A549 (cell line): ENCODE results near the gene PDGFD. TPM values are rescaled to one million over a fixed set of nuclear protein-coding genes. Genes with fewer than 3 reads are reported as not detected.

Source experiments
- ATAC-seq, 2 experiments: fragments of 200-7000 bp in 1 of 2; fragments of >200 bp in 1 of 2; cut with Nextera tagmentation in 1 of 2; cut with Tn5 transposase in 1 of 2; 3 replicates each; pipeline versions ENCODE4 v1.8.0 to v1.9.1; 2018 to 2020; ENCODE audit warnings: mild to moderate bottlenecking in 1 of 2, moderate library complexity in 1 of 2
- CTCF ChIA-PET: fragments of 300-600 bp; sonication (Branson Sonifier 250); formaldehyde crosslinking; extraction: SDS; loops from one replicate; lab custom pipeline; 2021; ENCODE audit warnings: antibody characterized with exemption, inconsistent platforms; lab: Yijun Ruan, JAX
- POLR2A ChIA-PET: fragments of 350-600 bp; formaldehyde crosslinking; extraction: SDS; loops from one replicate; lab custom pipeline; 2021; ENCODE audit warnings: antibody characterized with exemption, inconsistent platforms; lab: Yijun Ruan, JAX
- DNase-seq, 2 experiments: peaks; one replicate each; pipeline versions ENCODE4 v3.0.0 to v3.0.0-alpha.2; 2011 to 2016; ENCODE audit warnings: low read depth in 1 of 2, low spot score in 1 of 2
- FAIRE-seq: peaks from 2 replicates; lab custom pipeline; 2011; peaks lifted over from hg19 to GRCh38; lab: Jason Lieb, UNC
- H3K27ac ChIP-seq, 2 experiments: fragments of >200 bp; sonication (Bioruptor Twin); formaldehyde crosslinking; 3 replicates each; pipeline ENCODE4 v1.5.1; 2016 to 2017
- H3K4me1 ChIP-seq: fragments of >200 bp; sonication (Bioruptor Twin); formaldehyde crosslinking; 3 replicates; pipeline ENCODE4 v1.6.1; 2016
- H3K4me2 ChIP-seq: fragments of >200 bp; sonication (Bioruptor Twin); formaldehyde crosslinking; 3 replicates; pipeline ENCODE4 v1.6.1; 2016
- H3K4me3 ChIP-seq: fragments of >200 bp; sonication (Bioruptor Twin); formaldehyde crosslinking; 3 replicates; pipeline ENCODE4 v1.5.1; 2016
- H3K9me3 ChIP-seq: fragments of >200 bp; sonication (Bioruptor Twin); formaldehyde crosslinking; 3 replicates; pipeline ENCODE4 v1.6.1; 2016
- BHLHE40 ChIP-seq: IDR thresholded peaks from 2 replicates; pipeline ENCODE4 v1.6.1; 2012; ENCODE audit warnings: low read depth, low read length, inconsistent platforms
- CBX8 ChIP-seq: fragments of 200-600 bp; sonication (generic); IDR thresholded peaks from 2 replicates; pipeline ENCODE4 v1.6.1; 2016
- CEBPB ChIP-seq, 2 experiments: fragments of >200 bp in 1 of 2; sonication (Bioruptor Twin) in 1 of 2; formaldehyde crosslinking in 1 of 2; IDR thresholded peaks; 2 replicates each; pipeline ENCODE4 v1.6.1; 2012 to 2016
- E2F6 ChIP-seq: IDR thresholded peaks from 2 replicates; pipeline ENCODE4 v1.6.1; 2012; ENCODE audit warnings: low read depth, borderline replicate concordance
- EHF ChIP-seq: fragments of 250-450 bp; sonication (Bioruptor Pico); IDR thresholded peaks from 2 replicates; pipeline ENCODE4 v1.5.0; 2020; ENCODE audit warnings: mild to moderate bottlenecking
- ELK1 ChIP-seq: fragments of 150-350 bp; IDR thresholded peaks from 2 replicates; pipeline ENCODE4 v1.6.1; 2014; ENCODE audit warnings: low read depth, mild to moderate bottlenecking, low read length
- EP300 ChIP-seq, 2 experiments: fragments of >200 bp; sonication (Bioruptor Twin); formaldehyde crosslinking; IDR thresholded peaks; 2 replicates in 1 of 2; 3 replicates in 1 of 2; pipeline ENCODE4 v1.6.1; 2016 to 2017
- FOSB ChIP-seq: fragments of 250-450 bp; sonication (Bioruptor Pico); IDR thresholded peaks from 2 replicates; pipeline ENCODE4 v1.5.0; 2020; ENCODE audit warnings: mild to moderate bottlenecking, moderate library complexity
- FOSL2 ChIP-seq, 2 experiments: fragments of 450-650 bp in 1 of 2; fragments of >200 bp in 1 of 2; sonication (Bioruptor Twin) in 1 of 2; formaldehyde crosslinking; IDR thresholded peaks; 2 replicates each; pipeline versions ENCODE4 v1.5.0 to v1.6.1; 2016 to 2020; ENCODE audit warnings: mild to moderate bottlenecking in 1 of 2, moderate library complexity in 1 of 2
- FOXS1 ChIP-seq: fragments of 250-450 bp; sonication (Bioruptor Pico); IDR thresholded peaks from 2 replicates; pipeline ENCODE4 v1.5.0; 2020; ENCODE audit warnings: mild to moderate bottlenecking, moderate library complexity
- HES2 ChIP-seq: fragments of >200 bp; sonication (Bioruptor Twin); formaldehyde crosslinking; IDR thresholded peaks from 2 replicates; pipeline ENCODE4 v1.6.1; 2016
- HMGXB4 ChIP-seq: fragments of 250-450 bp; sonication (Bioruptor Pico); IDR thresholded peaks from 2 replicates; pipeline ENCODE4 v1.5.0; 2021; ENCODE audit warnings: mild to moderate bottlenecking, moderate library complexity, borderline replicate concordance
- HOXA7 ChIP-seq: fragments of 250-450 bp; sonication (Bioruptor Pico); IDR thresholded peaks from 2 replicates; pipeline ENCODE4 v1.5.0; 2020; ENCODE audit warnings: mild to moderate bottlenecking, moderate library complexity
- KDM1A ChIP-seq: fragments of 200-600 bp; sonication (generic); IDR thresholded peaks from 2 replicates; pipeline ENCODE4 v1.6.1; 2016; ENCODE audit warnings: low read depth, mild to moderate bottlenecking
- MAX ChIP-seq: IDR thresholded peaks from 2 replicates; pipeline ENCODE4 v1.6.1; 2012
- NPAS2 ChIP-seq: fragments of 250-450 bp; sonication (Bioruptor Pico); IDR thresholded peaks from 2 replicates; pipeline ENCODE4 v1.8.0; 2022; ENCODE audit warnings: mild to moderate bottlenecking, moderate library complexity, borderline replicate concordance
- NR3C1 ChIP-seq: fragments of >200 bp; sonication (Bioruptor Twin); formaldehyde crosslinking; IDR thresholded peaks from 3 replicates; pipeline ENCODE4 v1.6.1; 2017
- PBX3 ChIP-seq: IDR thresholded peaks from 2 replicates; pipeline ENCODE4 v1.6.1; 2012
- POLR2AphosphoS2 ChIP-seq: conservative IDR thresholded peaks from 2 replicates; pipeline ENCODE4 v1.6.1; 2012; ENCODE audit warnings: low read length, improper control_type of control experiment, inconsistent platforms
- RAD21 ChIP-seq, 2 experiments: fragments of >200 bp in 1 of 2; sonication (Bioruptor Twin) in 1 of 2; formaldehyde crosslinking in 1 of 2; IDR thresholded peaks in 1 of 2; conservative IDR thresholded peaks in 1 of 2; 2 replicates in 1 of 2; 3 replicates in 1 of 2; pipeline ENCODE4 v1.6.1; 2012 to 2018; ENCODE audit warnings: inconsistent platforms in 1 of 2
- RCOR1 ChIP-seq: fragments of 150-350 bp; IDR thresholded peaks from 2 replicates; pipeline ENCODE4 v1.6.1; 2014; ENCODE audit warnings: antibody characterized with exemption, low read length, low read depth
- RFX5 ChIP-seq: fragments of 450-650 bp; IDR thresholded peaks from 2 replicates; pipeline ENCODE4 v1.7.1; 2014; ENCODE audit warnings: antibody characterized with exemption, mild to moderate bottlenecking, moderate library complexity
- RNF2 ChIP-seq: fragments of 200-600 bp; sonication (generic); IDR thresholded peaks from 2 replicates; pipeline ENCODE4 v1.6.1; 2016; ENCODE audit warnings: low read depth, mild to moderate bottlenecking, antibody characterized with exemption, moderate library complexity, borderline replicate concordance
- USF2 ChIP-seq: fragments of 450-650 bp; IDR thresholded peaks from 2 replicates; pipeline ENCODE4 v1.6.1; 2014; ENCODE audit warnings: antibody characterized with exemption
- ZC3H11A ChIP-seq: fragments of 450-650 bp; IDR thresholded peaks from 2 replicates; pipeline ENCODE4 v1.6.1; 2014; ENCODE audit warnings: antibody characterized with exemption, mild to moderate bottlenecking
- ZFP36 ChIP-seq: fragments of 450-650 bp; IDR thresholded peaks from 2 replicates; pipeline ENCODE4 v1.6.1; 2014; ENCODE audit warnings: borderline replicate concordance; ENCODE audit not compliant: partially characterized antibody
- ZNF302 ChIP-seq: fragments of 250-450 bp; sonication (Bioruptor Pico); IDR thresholded peaks from 2 replicates; pipeline ENCODE4 v1.9.0; 2021; ENCODE audit warnings: inconsistent platforms, mild to moderate bottlenecking, moderate library complexity
- ZSCAN20 ChIP-seq: fragments of 250-450 bp; sonication (Bioruptor Pico); IDR thresholded peaks from 2 replicates; pipeline ENCODE4 v1.8.0; 2022; ENCODE audit warnings: mild to moderate bottlenecking, moderate library complexity
- WGBS: methylation state at CpG from one replicate; pipeline ENCODE4 v1.1.6; 2017; ENCODE audit errors: missing lambda C conversion rate; 5-methylcytosine and 5-hydroxymethylcytosine counted together
- polyA plus RNA-seq, 4 experiments: library from polyadenylated mRNA; depleted of rRNA in 3 of 4; stranded (reverse); fragments of >200 nt; fragmentation: RNase III in 1 of 4; extraction: RNeasy Plus Mini Kit Qiagen cat#74134 plus additional on column Dnase treatment in 1 of 4; gene quantifications; 2 replicates in 3 of 4; 3 replicates in 1 of 4; pipeline ENCODE4 v1.2.3, GENCODE V29; 2011 to 2017

PDGFD gene
- polyA plus RNA-seq, 2 of the 4 experiments (the other 2 are of a cell fraction) = 11.1 to 29.7 TPM

- no peak for TF ChIP-seq PBX3
These were observed 256.1 kb downstream of the PDGFD start (continued) for GRCh38 chr11:103907548-103908455.

- ATAC-seq = no peak
- H3K4me1 ChIP-seq = 0 out of 3 replicates have a peak, but pooled peaks cover 10% of the 10 kb centered on the region
- no peak overlapping the region for H3K27ac ChIP-seq
- TF ChIP-seq KDM1A (no peak), HES2 (no peak), NPAS2 (no peak), ZFP36 (no peak), RNF2 (no peak), USF2 (no peak), E2F6 (no peak), FOSL2 (IDR thresholded peaks at IDR 0.05) (no peak), FOSL2 (CRISPR knock-in tag; IDR thresholded peaks at IDR 0.05) (no peak), EP300 (IDR thresholded peaks at IDR 0.05) (no peak), MAX (no peak), RAD21 (conservative IDR thresholded peaks at IDR 0.05 in 1 of 2, IDR thresholded peaks at IDR 0.05 in 1 of 2) (no peak), ZC3H11A (no peak), ZNF302 (CRISPR knock-in tag) (no peak), RFX5 (no peak), FOSB (CRISPR knock-in tag) (no peak), POLR2AphosphoS2 (no peak), FOXS1 (CRISPR knock-in tag) (no peak)
- CTCF ChIA-PET = no interaction called here
- DNase-seq = no peak
- no peak for FAIRE-seq
- no peaks in the 10 kb centered on the region for H3K9me3 ChIP-seq
- no peak overlapping the region for H3K4me3 ChIP-seq
- WGBS = 72% methylated on average over 4 of the region's 4 CpGs
- POLR2A ChIA-PET = no interaction called here
- no peak overlapping the region for H3K4me2 ChIP-seq
These were observed 256.8 kb downstream of the PDGFD start for GRCh38 chr11:103907136-103907535.

- H3K9me3 ChIP-seq = no peaks in the 10 kb centered on the region
- no peak overlapping the region for H3K4me2 ChIP-seq
- no peak overlapping the region for H3K27ac ChIP-seq
- CTCF ChIA-PET = interaction anchor here (0.6 to 1.0 kb wide), 3 partner anchors 224 to 1653 kb away, joined by 3 read pairs; no protein-coding TSS in a partner anchor
- 0 out of 3 replicates have a peak, but pooled peaks cover 10% of the 10 kb centered on the region for H3K4me1 ChIP-seq
- FAIRE-seq (no peak), ATAC-seq (no peak), DNase-seq (no peak)
- WGBS = 92% methylated on average over 1 of the region's 1 CpG
- TF ChIP-seq BHLHE40 (no peak), HOXA7 (CRISPR knock-in tag) (no peak), EP300 (IDR thresholded peaks at IDR 0.05) (no peak), CBX8 (no peak), CEBPB (IDR thresholded peaks at IDR 0.05) (no peak), ELK1 (no peak), NPAS2 (no peak), ZSCAN20 (no peak), EHF (CRISPR knock-in tag) (no peak), NR3C1 (no peak), FOXS1 (CRISPR knock-in tag) (no peak), HMGXB4 (CRISPR knock-in tag) (no peak), RCOR1 (no peak)
- POLR2A ChIA-PET = no interaction called here
- H3K4me3 ChIP-seq = no peak overlapping the region
These were observed 257.6 kb downstream of the PDGFD start for GRCh38 chr11:103906291-103906867.
